Measurements from ENCODE around the gene MACROD2.
"Not testable (repeated sequence)": the region's sequence is repeated elsewhere in the genome, so short reads cannot be mapped to it uniquely, and the experiment has no call there.

Gene MACROD2

GRCh38 chr20:13990465-13990864 lies 4.9 kb upstream of the MACROD2 start, which contains the start of gene SEL1L2:
TSS of gene SEL1L2 (minus strand) at chr20:13990614. CDS start at chr20:13990534, 80 bp downstream.
- no peak within 1 kb of the TSS for H3K4me3 ChIP-seq (ENCODE audit: low read depth, low read length)
- POLR2A ChIA-PET, result no interaction called here
- no peak for DNase-seq (ENCODE audit: low read depth, low spot score)
- TF ChIP-seq CTCF (IDR thresholded peaks at IDR 0.05; ENCODE audit: insufficient read depth, low read length, missing control alignments), result no peak
- CTCF ChIA-PET, result no interaction called here

- TF ChIP-seq CTCF (IDR thresholded peaks at IDR 0.05; ENCODE audit: insufficient read depth, low read length, missing control alignments), result no peak
- ChIA-PET POLR2A (no interaction called here), CTCF (no interaction called here)
- H3K4me3 ChIP-seq (ENCODE audit: low read depth, low read length), result no peak overlapping the region
- DNase-seq (ENCODE audit: low read depth, low spot score), result no peak
Measured at GRCh38 chr20:13991311-13991710, 4.0 kb upstream of the MACROD2 start.

- H3K4me3 ChIP-seq (ENCODE audit: low read depth, low read length); DNase-seq (ENCODE audit: low read depth, low spot score); CTCF ChIA-PET; POLR2A ChIA-PET: not testable (repeated sequence)
Measured at GRCh38 chr20:13991955-13992354, 3.4 kb upstream of the MACROD2 start.

- CTCF ChIA-PET, result interaction anchor here (1.2 kb wide), 1 partner anchor 58 kb away, joined by 3 read pairs; no protein-coding TSS in a partner anchor
Measured at GRCh38 chr20:13995841-13996240, 525 bp downstream of the MACROD2 start.

GRCh38 chr20:13996265-13996664 lies 949 bp downstream of the MACROD2 start:
- POLR2A ChIA-PET, result interaction anchor here (0.7 kb wide), 1 partner anchor 196 kb away, joined by 3 read pairs; no protein-coding TSS in a partner anchor

More at GRCh38 chr20:13995841-13996240, 525 bp downstream of the MACROD2 start:
- POLR2A ChIA-PET, result no interaction called here
- peak overlapping the region; percentile 68 for H3K4me3 ChIP-seq (ENCODE audit: low read depth, low read length)
- TF ChIP-seq CTCF (IDR thresholded peaks at IDR 0.05; ENCODE audit: insufficient read depth, low read length, missing control alignments), result no peak
- DNase-seq (ENCODE audit: low read depth, low spot score), result no peak

GRCh38 chr20:14000917-14001316 lies 5.6 kb downstream of the MACROD2 start:
- no peak overlapping the region for H3K4me3 ChIP-seq (ENCODE audit: low read depth, low read length)
- DNase-seq (ENCODE audit: low read depth, low spot score), result no peak
- ChIA-PET CTCF (no interaction called here), POLR2A (no interaction called here)
- TF ChIP-seq CTCF (IDR thresholded peaks at IDR 0.05; ENCODE audit: insufficient read depth, low read length, missing control alignments), result no peak

More at GRCh38 chr20:13996265-13996664, 949 bp downstream of the MACROD2 start:
- CTCF ChIA-PET, result interaction anchor here (1.2 kb wide), 1 partner anchor 58 kb away, joined by 3 read pairs; no protein-coding TSS in a partner anchor
- peak overlapping the region; percentile 68 for H3K4me3 ChIP-seq (ENCODE audit: low read depth, low read length)
- no peak for TF ChIP-seq CTCF (IDR thresholded peaks at IDR 0.05; ENCODE audit: insufficient read depth, low read length, missing control alignments)
- DNase-seq (ENCODE audit: low read depth, low spot score), result no peak

- CTCF ChIA-PET, result no interaction called here
- no peak for TF ChIP-seq CTCF (IDR thresholded peaks at IDR 0.05; ENCODE audit: insufficient read depth, low read length, missing control alignments)
- POLR2A ChIA-PET, result no interaction called here
- no peak for DNase-seq (ENCODE audit: low read depth, low spot score)
- H3K4me3 ChIP-seq (ENCODE audit: low read depth, low read length), result no peak overlapping the region
Measured at GRCh38 chr20:14005996-14006395, 10.7 kb downstream of the MACROD2 start.
